IPS-18c (cell line): ENCODE data around the gene KIF12.
"Not testable (repeated sequence)": the region's sequence is repeated elsewhere in the genome, so short reads cannot be mapped to it uniquely, and the experiment has no call there.

Source experiments
- H3K4me3 ChIP-seq: 2 replicates; pipeline ENCODE4 v1.7.0; 2013; ENCODE audit warnings: low read depth, mild to moderate bottlenecking, low read length, moderate library complexity; ENCODE audit not compliant: insufficient read depth
- H3K9me3 ChIP-seq: one replicate; pipeline ENCODE4 v1.6.1; 2013; ENCODE audit warnings: mild to moderate bottlenecking, low read length, moderate library complexity; ENCODE audit not compliant: control insufficient read depth, insufficient read depth

Gene KIF12

DNA sequence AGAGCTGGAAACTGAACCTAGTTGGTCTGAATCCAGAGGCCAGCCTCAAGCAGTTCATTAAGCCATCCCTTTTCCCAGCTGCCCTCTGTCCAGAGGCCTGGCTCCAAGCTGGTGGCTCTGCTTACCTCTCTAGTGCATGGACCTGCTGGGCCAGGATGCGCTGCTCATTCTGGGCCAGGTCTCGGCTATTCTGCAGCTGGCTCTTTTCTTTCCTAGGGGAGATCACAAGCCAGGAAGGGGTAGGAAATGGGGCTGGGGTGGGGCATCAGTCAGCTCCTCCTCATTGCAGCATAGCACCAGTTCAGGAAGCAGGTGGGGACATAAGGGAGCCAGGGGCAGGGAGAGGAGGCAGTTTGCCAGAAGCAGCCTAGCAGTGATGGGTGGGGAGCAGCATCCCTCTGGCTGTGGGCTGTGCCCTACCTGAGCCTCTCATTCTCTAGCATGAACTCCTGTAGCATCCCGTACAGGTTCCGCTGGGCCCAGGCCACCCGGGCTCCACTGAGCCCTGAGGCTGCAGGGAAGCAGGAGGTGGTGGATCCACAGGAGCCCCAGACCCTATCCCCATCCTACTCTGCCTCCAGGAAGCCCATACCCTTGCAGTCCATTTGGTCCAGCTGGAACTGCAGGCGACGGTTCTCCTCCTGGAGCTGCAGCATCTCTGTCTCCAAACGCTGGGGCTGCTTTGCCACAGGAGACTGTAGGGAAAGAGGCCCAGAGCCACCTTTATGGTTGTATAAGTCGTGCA is 5.2 kb downstream of the KIF12 start:
- H3K4me3 ChIP-seq = no peak overlapping the region

DNA sequence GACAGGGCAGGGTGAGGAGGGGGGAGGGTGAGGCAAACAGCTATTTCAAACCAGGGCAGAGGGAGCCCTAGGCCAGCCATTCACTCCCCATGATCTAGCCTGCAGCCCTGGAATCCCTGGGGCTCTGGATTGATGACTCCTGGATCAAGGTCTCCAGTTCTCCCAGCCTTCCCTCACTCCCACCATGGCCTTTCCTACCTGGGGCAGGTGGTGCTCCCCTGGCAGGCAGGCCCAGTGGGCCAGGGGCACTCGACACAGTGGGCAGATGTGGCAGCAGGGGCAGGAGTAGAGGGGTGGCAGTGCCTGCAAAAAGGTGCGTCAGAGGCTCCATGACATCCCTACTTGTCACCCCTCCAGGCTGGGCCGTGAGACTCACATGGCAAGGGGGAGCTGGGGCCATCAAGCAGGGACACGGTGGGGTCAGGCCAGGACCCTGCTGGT is 6.0 kb downstream of the KIF12 start:
- H3K4me3 ChIP-seq = no peak overlapping the region
- no peaks in the 10 kb centered on the region for H3K9me3 ChIP-seq

More for the DNA sequence above, 5.2 kb downstream of the KIF12 start:
- H3K9me3 ChIP-seq = no peaks in the 10 kb centered on the region

DNA sequence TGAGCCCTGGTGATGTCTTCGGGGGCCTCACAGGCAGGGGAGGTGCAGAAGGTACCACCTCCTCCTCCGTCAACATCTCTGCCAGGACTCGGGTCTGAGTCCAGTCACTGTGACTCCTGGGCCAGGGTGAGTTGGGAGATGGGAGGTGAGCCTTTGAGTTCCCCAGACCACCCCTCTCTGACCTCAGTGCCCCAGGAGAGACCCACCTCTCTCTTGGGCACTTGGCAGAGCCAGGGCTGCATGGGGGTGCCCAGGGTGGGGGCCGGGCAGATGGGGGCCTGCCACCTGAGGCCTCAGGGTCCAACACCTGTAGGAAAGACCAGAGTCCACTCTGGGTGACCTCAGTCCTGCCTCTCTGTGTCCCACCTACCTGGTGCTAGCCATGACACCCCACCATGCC is 6.8 kb downstream of the KIF12 start:
- Histone ChIP-seq H3K9me3 (no peaks in the 10 kb centered on the region), H3K4me3 (no peak overlapping the region)

DNA sequence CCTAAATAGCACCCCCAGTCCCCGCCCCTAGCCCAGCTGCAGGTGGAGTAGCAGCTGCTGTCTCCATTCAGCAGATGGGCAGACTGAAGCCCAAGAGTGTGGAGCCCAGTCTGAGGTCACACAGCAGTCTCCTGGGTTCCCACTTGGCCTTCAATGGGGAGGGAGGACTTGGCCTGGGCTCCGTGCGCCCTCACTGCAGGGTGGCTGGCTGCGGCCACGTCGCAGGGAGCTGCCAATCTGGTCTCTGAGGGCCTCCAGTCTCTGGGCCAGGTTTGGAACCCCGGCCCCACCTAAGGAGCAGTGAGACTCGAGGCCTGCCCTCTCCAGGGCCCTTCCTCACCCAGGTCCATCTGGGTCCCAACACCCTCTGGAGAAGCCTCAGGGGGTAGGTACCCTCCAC is 7.4 kb downstream of the KIF12 start:
- H3K9me3 ChIP-seq = no peaks in the 10 kb centered on the region
- H3K4me3 ChIP-seq = no peak overlapping the region

DNA sequence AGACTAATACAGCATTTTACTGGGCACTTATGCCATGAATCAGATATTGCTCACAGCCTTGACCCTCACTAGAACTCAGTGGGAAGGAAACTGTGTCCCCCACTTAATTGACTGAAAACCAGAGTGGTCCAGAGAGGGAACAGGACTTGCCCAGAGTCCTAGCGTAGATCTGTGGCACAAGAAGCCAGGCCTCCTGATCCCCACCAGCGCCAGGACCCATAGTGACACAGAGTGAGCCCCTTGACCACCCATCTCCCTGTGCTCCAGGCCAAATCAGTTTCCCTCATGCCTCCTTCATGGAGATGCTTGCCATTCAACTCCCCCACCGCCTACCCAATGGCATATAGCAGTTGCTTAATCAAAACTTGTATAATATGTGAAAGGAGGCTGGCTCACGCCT is 8.3 kb downstream of the KIF12 start:
- Histone ChIP-seq H3K9me3 (no peaks in the 10 kb centered on the region), H3K4me3 (no peak overlapping the region)

DNA sequence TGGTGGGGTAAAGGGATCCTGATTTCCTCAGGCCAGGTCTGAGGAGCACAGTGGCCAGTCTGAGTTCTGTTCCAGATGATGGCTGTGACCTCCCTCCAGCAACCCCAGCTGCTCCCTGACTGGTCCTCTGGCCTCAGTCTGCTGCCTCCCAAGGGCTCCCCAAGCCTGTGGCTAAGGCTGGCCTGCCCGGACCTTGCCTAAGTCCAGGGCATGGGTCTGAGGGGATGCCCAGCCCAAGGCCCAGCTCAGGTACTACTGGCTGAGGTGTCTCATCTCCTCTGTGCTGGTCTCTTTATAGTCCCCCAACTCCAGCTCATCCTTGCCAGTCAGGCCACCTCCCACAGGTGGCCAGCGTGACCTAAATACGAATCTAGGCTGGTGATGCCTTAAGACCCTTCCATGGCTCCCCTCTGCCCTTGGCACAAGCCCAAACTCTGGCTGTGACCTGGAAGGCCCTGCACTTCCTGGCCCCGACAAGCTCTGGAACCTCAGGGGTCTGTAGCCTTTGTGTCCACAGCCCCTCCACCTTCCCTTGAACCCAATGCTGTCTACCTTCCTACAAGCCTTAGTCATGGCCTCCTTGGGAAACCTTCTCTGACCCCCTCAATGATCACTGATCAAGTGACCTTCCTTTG is 9.8 kb downstream of the KIF12 start:
- Histone ChIP-seq H3K4me3 (no peak overlapping the region), H3K9me3 (no peaks in the 10 kb centered on the region)

DNA sequence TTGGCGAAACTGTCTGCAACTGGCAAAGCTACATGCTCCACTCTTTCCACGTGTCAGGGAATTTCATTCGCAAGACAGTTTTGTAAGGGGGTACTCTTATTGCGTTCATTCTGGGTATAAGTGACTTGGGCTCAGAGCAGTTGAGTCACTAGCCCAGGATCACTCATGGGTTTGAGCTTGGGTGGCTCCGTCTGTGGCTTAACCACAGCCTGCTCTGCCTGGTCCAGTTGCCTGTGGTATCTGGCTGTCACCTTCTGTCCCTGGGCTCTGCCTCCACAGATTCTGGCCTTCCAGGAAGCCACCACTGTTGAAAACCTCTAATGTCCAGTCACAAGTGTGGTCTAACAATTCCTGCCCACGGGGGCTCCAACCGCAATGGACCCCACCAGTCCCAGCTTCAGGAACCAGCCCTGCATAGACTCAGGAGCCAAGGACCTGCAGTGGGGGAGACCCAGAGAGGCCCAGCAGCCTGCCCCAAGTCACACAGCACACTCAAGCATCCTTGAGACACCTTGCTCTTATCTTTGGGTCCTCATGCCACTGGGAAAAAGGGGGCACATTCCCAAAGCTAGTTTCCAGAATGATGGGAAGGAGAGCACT is 10.4 kb downstream of the KIF12 start:
- H3K9me3 ChIP-seq = no peaks in the 10 kb centered on the region
- no peak overlapping the region for H3K4me3 ChIP-seq

DNA sequence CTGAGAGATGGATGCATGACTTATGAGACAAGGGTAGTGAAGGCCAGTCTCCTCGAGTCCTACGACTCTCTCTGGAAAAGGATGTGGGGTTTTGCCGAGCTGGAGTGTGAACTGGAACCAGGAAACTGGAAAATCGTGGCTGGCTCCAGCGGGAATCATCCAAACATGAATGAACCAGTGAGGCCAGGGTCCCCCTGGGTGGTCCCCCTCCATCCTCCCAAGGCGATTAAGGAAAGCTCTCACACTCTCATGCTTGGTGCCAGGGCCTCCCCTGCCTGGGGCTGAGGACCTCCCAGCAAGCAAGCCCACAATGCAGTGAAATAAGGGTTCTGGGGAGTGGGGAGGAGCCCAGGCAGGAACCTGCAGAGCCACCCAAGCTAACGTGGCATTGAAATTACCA is 11.4 kb downstream of the KIF12 start:
- H3K4me3 ChIP-seq = no peak overlapping the region
- no peaks in the 10 kb centered on the region for H3K9me3 ChIP-seq

DNA sequence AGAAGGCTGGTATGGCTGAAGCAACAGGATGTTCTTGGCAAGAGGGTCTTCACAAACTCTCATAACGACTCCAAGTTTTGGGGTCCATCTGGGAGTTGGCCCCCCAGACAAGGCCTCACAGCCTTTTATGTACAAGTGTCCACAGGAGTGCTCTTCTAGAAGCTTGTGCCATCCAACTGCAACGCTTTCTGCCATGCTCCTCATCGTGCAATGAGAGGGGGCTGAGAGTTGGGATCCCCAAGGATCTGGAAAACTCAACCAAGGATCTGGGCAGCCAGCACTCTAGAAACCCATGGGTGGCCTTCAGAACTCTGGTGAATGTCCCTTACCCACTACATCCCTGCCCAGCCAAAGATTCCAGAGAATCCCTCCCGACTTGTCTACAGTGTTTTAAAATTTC is 12.5 kb downstream of the KIF12 start:
- no peaks in the 10 kb centered on the region for H3K9me3 ChIP-seq
- no peak overlapping the region for H3K4me3 ChIP-seq

DNA sequence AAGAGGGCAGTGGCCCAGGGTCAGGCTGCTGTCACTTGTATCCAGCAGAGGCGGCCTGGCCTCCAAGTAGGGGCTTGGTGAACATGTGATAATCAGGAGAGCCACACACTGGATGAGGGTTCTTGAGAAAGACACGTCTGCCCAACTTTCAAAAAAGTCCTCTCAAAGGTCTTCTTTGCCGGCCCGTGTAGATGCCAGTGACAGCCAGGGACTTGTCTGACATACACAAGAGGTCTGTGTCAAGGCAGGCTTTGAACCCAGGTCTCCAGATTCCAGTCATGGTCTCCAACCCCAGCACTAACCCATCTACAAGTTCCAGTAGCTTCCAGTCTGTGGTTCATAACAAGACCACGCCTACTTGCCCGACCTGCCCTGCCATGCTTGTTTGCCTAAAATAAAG is 13.1 kb downstream of the KIF12 start:
- Histone ChIP-seq H3K9me3 (no peaks in the 10 kb centered on the region), H3K4me3 (no peak overlapping the region)

DNA sequence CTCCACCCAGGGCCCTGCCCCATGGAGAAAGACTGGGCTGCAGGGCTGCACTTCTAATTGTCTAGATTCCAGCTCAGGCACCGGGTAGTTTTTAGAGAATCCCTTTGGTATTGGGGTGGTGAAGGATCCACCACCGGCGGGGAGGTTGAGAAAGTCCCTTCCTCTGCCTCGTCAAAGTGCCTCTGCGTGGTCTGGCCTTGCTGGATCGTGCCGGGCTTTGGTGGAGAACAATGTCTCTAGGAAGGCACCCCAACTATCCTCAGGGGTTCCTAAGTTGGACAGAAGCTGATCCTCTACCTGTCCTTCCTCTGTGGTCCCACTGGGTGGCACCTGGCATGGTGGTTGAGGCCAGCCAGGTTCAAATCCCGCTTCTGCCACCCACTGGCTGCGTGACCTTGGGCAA is 13.7 kb downstream of the KIF12 start:
- H3K4me3 ChIP-seq = no peak overlapping the region

DNA sequence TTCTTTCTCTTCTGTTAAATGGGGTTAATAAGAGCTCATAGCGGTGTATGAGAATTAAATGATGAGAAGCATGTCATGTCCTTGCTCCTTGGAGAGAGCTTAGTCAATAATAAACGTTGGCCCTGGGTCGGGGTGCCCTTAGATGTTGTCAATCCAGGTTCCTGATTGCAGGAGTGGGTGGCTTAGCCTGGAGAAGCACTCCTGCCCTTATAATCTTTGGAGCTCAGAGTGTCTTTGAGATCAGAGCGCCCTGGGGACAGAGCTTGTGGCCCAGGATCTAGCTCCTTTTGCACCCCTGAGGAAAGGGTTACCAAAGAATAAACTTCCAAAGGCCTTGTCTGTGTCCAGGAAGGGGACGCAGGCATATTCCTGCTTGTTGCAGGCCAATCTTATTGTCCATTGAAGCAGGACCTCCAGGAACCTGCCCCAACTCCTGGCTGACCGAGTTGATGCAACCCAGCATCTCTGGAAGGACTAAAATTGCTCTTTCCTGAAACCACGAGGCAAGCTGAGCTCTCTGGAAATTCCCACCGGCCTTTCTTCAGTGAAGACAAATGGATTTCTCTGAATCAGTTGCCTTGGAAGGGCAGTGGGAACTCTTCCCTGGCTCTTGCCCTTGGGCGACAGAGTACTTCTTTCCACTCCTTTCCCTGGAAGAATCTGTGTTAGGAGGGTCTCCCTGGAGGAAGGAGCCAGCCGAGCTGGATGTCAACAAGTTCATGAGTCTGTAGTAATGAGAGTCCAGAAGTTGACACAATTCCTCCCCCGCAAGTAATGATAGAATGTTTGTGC is 14.6 kb downstream of the KIF12 start:
- Histone ChIP-seq H3K4me3 (no peak overlapping the region), H3K9me3 (no peaks in the 10 kb centered on the region)

More for the DNA sequence above, 13.7 kb downstream of the KIF12 start:
- no peaks in the 10 kb centered on the region for H3K9me3 ChIP-seq

DNA sequence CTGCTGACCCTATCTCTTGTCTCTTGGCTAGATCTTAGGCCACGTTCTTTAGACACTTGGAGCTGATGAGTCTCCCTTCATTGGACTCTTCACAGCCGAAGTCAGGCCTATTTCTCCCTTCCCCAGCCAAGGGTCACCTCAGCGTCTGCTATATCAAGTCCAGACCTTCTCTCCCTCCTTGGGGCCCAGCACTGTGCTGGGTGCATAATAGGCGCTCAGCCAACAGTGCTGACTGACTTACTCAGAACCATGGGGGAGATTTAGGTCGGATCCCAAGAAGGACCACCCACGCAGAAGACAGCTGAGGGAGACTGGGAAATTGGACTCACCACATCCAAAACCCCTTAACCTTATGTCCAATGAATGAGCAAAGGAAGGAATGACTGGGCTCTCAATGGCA is 15.4 kb downstream of the KIF12 start:
- no peaks in the 10 kb centered on the region for H3K9me3 ChIP-seq
- no peak overlapping the region for H3K4me3 ChIP-seq

DNA sequence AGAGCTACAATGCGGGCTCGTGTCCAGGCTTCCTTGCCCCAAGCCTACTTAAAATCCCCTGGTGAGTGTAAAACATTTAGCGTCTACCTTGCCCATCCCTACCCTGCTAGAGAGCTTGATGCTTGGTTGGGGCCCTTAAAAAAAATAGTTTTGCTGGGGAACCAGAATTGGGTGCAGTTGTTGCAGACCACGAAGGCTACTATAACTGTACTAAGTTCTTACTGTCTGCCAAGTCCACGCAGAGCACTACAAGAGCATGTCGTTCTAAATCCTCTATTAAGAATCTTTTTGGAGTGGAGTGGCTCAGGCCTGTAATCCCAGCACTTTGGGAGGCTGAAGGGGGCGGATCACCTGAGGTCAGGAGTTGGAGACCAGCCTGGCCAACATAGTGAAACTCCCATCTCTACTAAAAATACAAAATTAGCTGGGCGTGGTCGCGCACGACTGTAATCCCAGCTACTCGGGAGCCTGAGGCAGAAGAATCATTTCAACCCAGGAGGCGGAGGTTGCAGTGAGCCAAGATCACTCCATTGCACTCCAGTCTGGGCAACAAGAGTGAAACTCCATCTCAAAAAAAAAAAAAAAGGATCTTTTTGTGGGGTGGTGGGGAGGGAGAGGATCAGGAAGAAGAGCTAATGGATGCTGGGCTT is 16.2 kb downstream of the KIF12 start:
- H3K4me3 ChIP-seq, H3K9me3 ChIP-seq: not testable (repeated sequence)

DNA sequence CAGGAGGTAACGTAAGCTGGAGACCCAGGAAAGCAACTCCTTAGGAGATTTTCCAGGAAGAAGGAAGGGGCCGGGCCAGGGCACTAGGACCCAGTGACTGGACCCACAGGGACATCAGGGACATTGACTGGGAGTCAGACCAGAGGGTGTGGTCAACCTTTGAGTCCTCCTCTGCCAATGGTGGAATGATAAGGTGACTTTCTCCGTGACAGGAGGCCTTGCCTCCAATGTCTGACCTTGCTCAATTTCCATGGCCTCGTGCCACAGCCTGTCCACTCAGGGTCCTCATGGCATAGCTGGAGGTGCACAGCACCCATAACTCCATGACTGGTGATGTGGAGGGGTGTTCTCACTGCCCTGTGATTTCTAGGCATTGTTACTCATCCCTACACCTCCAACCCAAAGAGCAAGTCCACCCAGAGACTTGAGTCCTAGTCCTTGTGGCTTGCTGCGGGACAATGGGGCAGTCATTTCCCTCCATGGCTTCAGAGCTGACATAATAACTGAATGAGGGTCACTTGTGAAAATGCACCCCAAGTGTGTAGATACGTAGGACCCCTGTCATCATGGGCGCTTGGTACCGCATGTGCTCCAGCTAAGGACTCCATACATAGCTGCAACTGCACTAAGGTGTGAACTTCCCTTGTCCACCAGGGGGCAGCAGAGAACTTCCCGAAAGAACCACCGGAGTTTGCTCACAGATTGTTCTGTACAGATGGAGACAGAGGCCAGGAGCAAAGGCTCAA is 16.9 kb downstream of the KIF12 start:
- Histone ChIP-seq H3K9me3 (no peaks in the 10 kb centered on the region), H3K4me3 (no peak overlapping the region)

DNA sequence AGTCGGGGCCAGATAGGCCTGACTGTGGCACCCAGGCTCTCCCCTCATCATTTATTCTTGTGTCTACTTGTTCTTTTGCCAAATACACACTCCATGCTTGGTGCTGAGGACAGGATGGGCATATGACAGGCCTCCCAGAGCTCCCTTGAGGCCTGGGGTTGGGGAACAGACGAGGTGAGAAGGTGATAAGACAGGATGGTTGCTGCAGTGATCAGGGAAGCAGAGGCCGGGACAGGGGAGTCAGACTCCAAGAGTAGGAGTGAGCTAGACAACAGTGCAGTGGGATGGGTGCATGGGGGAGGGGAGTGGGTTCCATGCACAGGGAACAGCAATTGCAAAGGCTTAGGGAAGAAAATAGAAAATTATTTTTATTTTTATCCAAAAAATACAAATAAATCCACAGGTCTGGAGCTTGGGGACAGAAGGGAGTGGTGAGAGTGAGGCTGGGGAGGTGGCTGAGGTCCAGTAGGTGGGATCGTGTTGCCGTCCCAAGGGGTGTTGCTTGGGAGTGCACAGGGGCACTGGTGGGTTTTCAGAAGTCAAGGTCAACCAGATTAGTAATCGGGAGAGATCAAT is 17.6 kb downstream of the KIF12 start:
- H3K4me3 ChIP-seq = no peak overlapping the region
- no peaks in the 10 kb centered on the region for H3K9me3 ChIP-seq
